AG04450 (cell line): ENCODE data around the gene CLEC10A. TPM values are rescaled to one million over a fixed set of nuclear protein-coding genes. Genes with fewer than 3 reads are reported as not detected.
A peak's percentile ranks its signal among the peaks of the same experiment; 100 is the strongest.
"Not testable (repeated sequence)": the region's sequence is repeated elsewhere in the genome, so short reads cannot be mapped to it uniquely, and the experiment has no call there.

ENCODE experiments used
- CTCF ChIA-PET: fragments of 300-600, 350-600 bp; formaldehyde crosslinking; extraction: SDS; loops from one replicate; lab custom pipeline; 2022; ENCODE audit warnings: antibody characterized with exemption, inconsistent platforms; lab: Charles Lee
- POLR2A ChIA-PET: fragments of 350-600 bp; formaldehyde crosslinking; extraction: SDS; loops from one replicate; lab custom pipeline; 2021; ENCODE audit warnings: antibody characterized with exemption, inconsistent platforms; lab: Yijun Ruan, JAX
- DNase-seq: peaks from one replicate; pipeline ENCODE4 v3.0.0-alpha.2; 2011; ENCODE audit warnings: low read depth, low spot score
- H3K27ac ChIP-seq: one replicate; pipeline ENCODE4 v1.5.1; 2012; ENCODE audit warnings: low read depth, low read length, control low read depth
- H3K27me3 ChIP-seq: one replicate; pipeline ENCODE4 v1.6.0; 2012; ENCODE audit warnings: low read length; ENCODE audit not compliant: control insufficient read depth, insufficient read depth
- H3K4me3 ChIP-seq: 2 replicates; pipeline ENCODE4 v1.5.1; 2011; ENCODE audit warnings: mild to moderate bottlenecking, low read depth, low read length, control low read depth
- H3K9me3 ChIP-seq: 2 replicates; pipeline ENCODE4 v1.5.1; 2012; ENCODE audit warnings: low read length; ENCODE audit not compliant: control insufficient read depth, insufficient read depth
- CTCF ChIP-seq: IDR thresholded peaks from 2 replicates; pipeline ENCODE4 v1.5.1; 2011; ENCODE audit warnings: low read depth, low read length, control low read depth, inconsistent platforms
- polyA plus RNA-seq: library from polyadenylated mRNA; depleted of rRNA; stranded (reverse); fragments of >200 nt; gene quantifications from 2 replicates; pipeline ENCODE4 v1.2.3, GENCODE V29; 2011

Gene CLEC10A
- polyA plus RNA-seq, 1 experiment = not detected

GRCh38 chr17:7048968-7049367 lies 31.1 kb downstream of the CLEC10A start:
- no peak for DNase-seq
- POLR2A ChIA-PET = no interaction called here
- CTCF ChIA-PET = interaction anchor here (1.1 to 11.2 kb wide), 5 partner anchors 12 to 248 kb away, joined by 3 to 250 read pairs (median 3); no protein-coding TSS in a partner anchor
- Histone ChIP-seq H3K4me3 (no peak overlapping the region), H3K9me3 (no peaks in the 10 kb centered on the region), H3K27ac (no peak overlapping the region), H3K27me3 (peaks cover 17% of the 10 kb centered on the region)
- TF ChIP-seq CTCF = no peak

- ChIA-PET CTCF (interaction anchor here (0.6 to 11.2 kb wide), 5 partner anchors 9 to 575 kb away, joined by 3 to 250 read pairs (median 4); no protein-coding TSS in a partner anchor), POLR2A (interaction anchor here (0.6 kb wide), 1 partner anchor 83 kb away, joined by 4 read pairs; no protein-coding TSS in a partner anchor)
- Histone ChIP-seq H3K9me3 (no peaks in the 10 kb centered on the region; the same call in 1 of the 2 replicates), H3K27me3 (peaks cover 31% of the 10 kb centered on the region), H3K4me3 (no peak overlapping the region), H3K27ac (no peak overlapping the region)
- DNase-seq = no peak
- TF ChIP-seq CTCF = no peak
These were observed 32.5 kb downstream of the CLEC10A start for GRCh38 chr17:7047566-7047965.

- H3K9me3 ChIP-seq, H3K27ac ChIP-seq, DNase-seq, H3K4me3 ChIP-seq: not testable (repeated sequence)
- peaks cover 36% of the 10 kb centered on the region for H3K27me3 ChIP-seq
- CTCF ChIA-PET = interaction anchor here (0.6 to 11.2 kb wide), 17 partner anchors 11 to 406 kb away, joined by 3 to 250 read pairs (median 5); partner anchors contain the start of gene TXNDC17
- POLR2A ChIA-PET = interaction anchor here (0.6 to 1.4 kb wide), 2 partner anchors 83 to 173 kb away, joined by 4 to 8 read pairs; partner anchors contain the start of genes ACADVL and DLG4
These were observed 33.2 kb downstream of the CLEC10A start for GRCh38 chr17:7046725-7047397.

- Histone ChIP-seq H3K9me3 (no peaks in the 10 kb centered on the region; the same call in 1 of the 2 replicates), H3K27ac (no peak overlapping the region), H3K4me3 (no peak overlapping the region), H3K27me3 (peaks cover 36% of the 10 kb centered on the region)
- ChIA-PET POLR2A (interaction anchor here (0.9 to 1.4 kb wide), 2 partner anchors 174 to 250 kb away, joined by 4 to 8 read pairs; partner anchors contain the start of genes ACADVL and DLG4), CTCF (interaction anchor here (0.6 to 11.2 kb wide), 44 partner anchors 8 to 543 kb away, joined by 3 to 250 read pairs (median 4); partner anchors contain the start of genes ACADVL, DLG4, SOX15 and TXNDC17)
- no peak for TF ChIP-seq CTCF
- DNase-seq = no peak
These were observed 33.8 kb downstream of the CLEC10A start for GRCh38 chr17:7046127-7046724.

GRCh38 chr17:7045492-7046126 lies 34.4 kb downstream of the CLEC10A start:
- ChIA-PET POLR2A (interaction anchor here (0.9 to 1.4 kb wide), 2 partner anchors 174 to 251 kb away, joined by 4 to 8 read pairs; partner anchors contain the start of genes ACADVL and DLG4), CTCF (interaction anchor here (0.6 to 11.2 kb wide), 54 partner anchors 8 to 544 kb away, joined by 3 to 250 read pairs (median 4); partner anchors contain the start of genes ACADVL, DLG4, NEURL4 and SLC16A13)
- peaks cover 36% of the 10 kb centered on the region for H3K27me3 ChIP-seq
- H3K27ac ChIP-seq = no peak overlapping the region
- no peaks in the 10 kb centered on the region; the same call in 1 of the 2 replicates for H3K9me3 ChIP-seq
- H3K4me3 ChIP-seq = no peak overlapping the region
- TF ChIP-seq CTCF = peak; percentile 80
- peak; percentile 67 for DNase-seq
